Panc1 (cell line): Measurements from ENCODE around the gene ITGA11. TPM values are rescaled to one million over a fixed set of nuclear protein-coding genes. Genes with fewer than 3 reads are reported as not detected.

Experiments
- ATAC-seq: fragments of 200-7000 bp; cut with Tn5 transposase; 2 replicates; pipeline ENCODE4 v1.9.1; 2020; ENCODE audit warnings: mild to moderate bottlenecking, moderate library complexity
- BruUV-seq: library from RNA; stranded (reverse); fragments of 400-500 nt; replicated peaks from 2 replicates; lab custom pipeline; 2021; lab: Mats Ljungman, UMichigan
- CTCF ChIA-PET: fragments of 300-600 bp; sonication (Branson Sonifier 250); formaldehyde crosslinking; loops from one replicate; lab custom pipeline; 2022; ENCODE audit warnings: antibody characterized with exemption; lab: Charles Lee
- POLR2A ChIA-PET: fragments of 300-600 bp; sonication (Branson Sonifier 250); formaldehyde crosslinking; loops from one replicate; lab custom pipeline; 2022; ENCODE audit warnings: antibody characterized with exemption; lab: Charles Lee
- DNase-seq: peaks from one replicate; pipeline ENCODE4 v3.0.0-alpha.2; 2010; ENCODE audit warnings: low read depth, low spot score
- H3K27ac ChIP-seq: 2 replicates; pipeline ENCODE4 v1.5.1; 2011; ENCODE audit warnings: mild to moderate bottlenecking, low read length, inconsistent platforms
- H3K27me3 ChIP-seq: fragments of 200-500 bp; sonication (Bioruptor generic); 2 replicates; pipeline ENCODE4 v1.6.0; 2014; ENCODE audit warnings: low read length, inconsistent platforms; ENCODE audit not compliant: control insufficient read depth, insufficient read depth
- H3K36me3 ChIP-seq: fragments of 200-500 bp; sonication (Bioruptor generic); 2 replicates; pipeline ENCODE4 v1.5.1; 2014; ENCODE audit warnings: inconsistent platforms, mild to moderate bottlenecking, low read length, moderate library complexity; ENCODE audit not compliant: control insufficient read depth, insufficient read depth
- H3K4me1 ChIP-seq: 2 replicates; pipeline ENCODE4 v1.5.1; 2011; ENCODE audit warnings: inconsistent platforms, mild to moderate bottlenecking, low read length, moderate library complexity; ENCODE audit not compliant: control insufficient read depth, insufficient read depth
- H3K4me3 ChIP-seq, 2 experiments: 2 replicates each; pipeline ENCODE4 v1.5.1; 2011 to 2012; ENCODE audit warnings: low read depth in 2 of 2, low read length in 2 of 2, mild to moderate bottlenecking in 2 of 2, inconsistent platforms in 1 of 2, moderate library complexity in 1 of 2
- H3K9me3 ChIP-seq: fragments of 200-500 bp; sonication (Bioruptor generic); 2 replicates; pipeline ENCODE4 v1.5.1; 2014; ENCODE audit warnings: low read depth, mild to moderate bottlenecking, inconsistent platforms, low read length, moderate library complexity; ENCODE audit not compliant: control insufficient read depth, insufficient read depth
- CTCF ChIP-seq: fragments of 450-650 bp; IDR thresholded peaks from 2 replicates; pipeline ENCODE4 v1.5.1; 2017; ENCODE audit warnings: mild to moderate bottlenecking
- POLR2AphosphoS5 ChIP-seq: IDR thresholded peaks from 2 replicates; pipeline ENCODE4 v1.6.1; 2012; ENCODE audit warnings: mild to moderate bottlenecking, low read depth, low read length, moderate library complexity
- REST ChIP-seq, 2 experiments: IDR thresholded peaks; 2 replicates each; pipeline ENCODE4 v1.6.1; 2011 to 2012; ENCODE audit warnings: low read depth in 2 of 2, control low read depth in 1 of 2, low read length in 1 of 2, mild to moderate bottlenecking in 1 of 2, moderate library complexity in 1 of 2; ENCODE audit not compliant: insufficient read depth in 1 of 2
- SIN3A ChIP-seq: IDR thresholded peaks from 2 replicates; pipeline ENCODE4 v1.6.1; 2012; ENCODE audit warnings: low read depth, mild to moderate bottlenecking, low read length, moderate library complexity, borderline replicate concordance; ENCODE audit not compliant: insufficient read depth
- TCF7L2 ChIP-seq: IDR thresholded peaks from 2 replicates; pipeline ENCODE4 v1.6.1; 2011; ENCODE audit warnings: mild to moderate bottlenecking, low read depth, low read length, inconsistent platforms
- in situ Hi-C: cut with HindIII; loops from 2 replicates; pipeline ENCODE4 v1.10.0; 2016; ENCODE audit warnings: low sequenced_read_pairs, low pct_unique_long_range_greater_than_20kb
- intact Hi-C: fragments of 100-400 bp; cut with micrococcal nuclease; formaldehyde crosslinking; loops from one replicate; pipeline ENCODE4 v1.10.0; 2022; ENCODE audit not compliant: unreplicated experiment
- total RNA-seq: library from RNA; stranded (reverse); gene quantifications from one replicate; pipeline ENCODE4 v1.2.1, GENCODE V29; 2021; ENCODE audit not compliant: unreplicated experiment

Gene ITGA11
- total RNA-seq, 1 experiment from 2014 or later = 0.28 TPM

GRCh38 chr15:68348081-68348480 lies 83.9 kb downstream of the ITGA11 start:
- no peak for DNase-seq
- intact Hi-C loops = no loop called here
- in situ Hi-C loops = no loop called here
- ATAC-seq = no peak
- peaks cover 3% of the 10 kb centered on the region; the same call in 1 of the 2 replicates for H3K4me1 ChIP-seq
- BruUV-seq = no TSS peak
- H3K27me3 ChIP-seq = no peaks in the 10 kb centered on the region
- TF ChIP-seq SIN3A = no peak
- no peak for TF ChIP-seq TCF7L2
- TF ChIP-seq REST (IDR thresholded peaks at IDR 0.05; ENCODE audit: insufficient read depth in 1 of 2, low read depth in 2 of 2, low read length in 1 of 2) = no peak
- no peak for TF ChIP-seq POLR2AphosphoS5
- no peak for TF ChIP-seq CTCF
- H3K27ac ChIP-seq = no peak overlapping the region
- CTCF ChIA-PET = no interaction called here
- H3K36me3 ChIP-seq = no peaks in the 10 kb centered on the region
- H3K9me3 ChIP-seq = no peaks in the 10 kb centered on the region
- POLR2A ChIA-PET = no interaction called here
- no peak overlapping the region for H3K4me3 ChIP-seq

GRCh38 chr15:68347392-68347791 lies 84.6 kb downstream of the ITGA11 start:
- Histone ChIP-seq H3K4me3 (no peak overlapping the region), H3K36me3 (no peaks in the 10 kb centered on the region), H3K4me1 (no peaks in the 10 kb centered on the region), H3K27me3 (no peaks in the 10 kb centered on the region), H3K27ac (no peak overlapping the region), H3K9me3 (no peaks in the 10 kb centered on the region)
- TF ChIP-seq POLR2AphosphoS5 (no peak), REST (IDR thresholded peaks at IDR 0.05; ENCODE audit: insufficient read depth in 1 of 2, low read depth in 2 of 2, low read length in 1 of 2) (no peak), CTCF (no peak), TCF7L2 (no peak), SIN3A (no peak)
- in situ Hi-C loops (no loop called here), intact Hi-C loops (no loop called here)
- ChIA-PET CTCF (no interaction called here), POLR2A (no interaction called here)
- DNase-seq = no peak
- ATAC-seq = no peak
- no TSS peak for BruUV-seq
